Parathyroid adenoma (tissue), 2 donors: ENCODE measurements around the gene AUTS2.

Experiments
- H2AFZ ChIP-seq: fragments of 300-600 bp; sonication (generic); one replicate; pipeline ENCODE4 v1.7.0; 2017; ENCODE audit warnings: antibody characterized with exemption, mild to moderate bottlenecking
- H3K27ac ChIP-seq: fragments of 300-600 bp; sonication (generic); one replicate; pipeline ENCODE4 v1.7.0; 2017
- H3K27me3 ChIP-seq: fragments of 300-600 bp; sonication (generic); one replicate; pipeline ENCODE4 v1.7.0; 2017; ENCODE audit warnings: low read length; ENCODE audit not compliant: control insufficient read depth, insufficient read depth
- H3K36me3 ChIP-seq: fragments of 300-600 bp; sonication (generic); one replicate; pipeline ENCODE4 v1.7.0; 2017; ENCODE audit warnings: low read length; ENCODE audit not compliant: control insufficient read depth, insufficient read depth
- H3K4me1 ChIP-seq: fragments of 300-600 bp; sonication (generic); one replicate; pipeline ENCODE4 v1.7.0; 2017; ENCODE audit warnings: control low read depth
- H3K4me2 ChIP-seq: fragments of 300-600 bp; sonication (generic); one replicate; pipeline ENCODE4 v1.7.0; 2017; ENCODE audit warnings: low read length
- H3K4me3 ChIP-seq: fragments of 300-600 bp; sonication (generic); one replicate; pipeline ENCODE4 v1.7.0; 2017; ENCODE audit warnings: low read depth, low read length
- H3K79me2 ChIP-seq: fragments of 300-600 bp; sonication (generic); one replicate; pipeline ENCODE4 v1.7.0; 2017; ENCODE audit warnings: control low read depth
- H3K9ac ChIP-seq: fragments of 300-600 bp; sonication (generic); one replicate; pipeline ENCODE4 v1.7.0; 2017; ENCODE audit warnings: mild to moderate bottlenecking
- H3K9me3 ChIP-seq: fragments of 300-600 bp; sonication (generic); one replicate; pipeline ENCODE4 v1.7.0; 2017; ENCODE audit warnings: low read length; ENCODE audit not compliant: control insufficient read depth
- TF ChIP-seq, protein P1 (sequence below): fragments of 300-600 bp; sonication (generic); IDR thresholded peaks from one replicate; pipeline ENCODE4 v1.7.0; 2017; ENCODE audit warnings: antibody characterized with exemption, mild to moderate bottlenecking
- donor health status: primary hyperparathyroidism.

AUTS2 gene

DNA sequence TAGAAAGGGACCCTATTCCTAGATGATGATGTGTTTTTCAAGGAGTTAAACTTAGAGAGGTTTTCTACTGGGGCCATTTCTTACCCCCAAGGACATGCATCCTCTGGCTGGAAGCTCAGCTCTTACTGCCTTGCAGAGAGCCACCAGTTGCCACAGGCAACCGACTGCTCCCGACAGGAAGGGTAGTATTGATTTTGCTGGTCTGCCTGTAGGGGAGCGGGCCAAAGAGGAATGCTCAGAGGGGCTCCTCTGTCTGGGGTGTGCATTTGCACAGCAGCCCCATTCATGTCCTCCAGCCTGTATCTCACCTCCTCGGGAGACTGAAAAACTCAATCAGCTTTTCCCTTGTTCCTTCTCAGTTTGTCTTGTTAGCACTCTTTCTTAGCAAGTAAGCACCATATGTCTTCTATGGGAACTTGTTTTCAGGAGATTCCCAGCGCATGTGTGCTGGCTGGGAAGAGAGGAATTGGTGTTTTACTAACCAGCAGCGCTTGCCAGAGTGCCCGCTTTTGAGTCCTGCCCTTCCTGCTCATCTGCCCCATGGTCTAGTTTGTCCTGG is 794.7 kb downstream of the AUTS2 start:
- TF ChIP-seq, protein P1, sequence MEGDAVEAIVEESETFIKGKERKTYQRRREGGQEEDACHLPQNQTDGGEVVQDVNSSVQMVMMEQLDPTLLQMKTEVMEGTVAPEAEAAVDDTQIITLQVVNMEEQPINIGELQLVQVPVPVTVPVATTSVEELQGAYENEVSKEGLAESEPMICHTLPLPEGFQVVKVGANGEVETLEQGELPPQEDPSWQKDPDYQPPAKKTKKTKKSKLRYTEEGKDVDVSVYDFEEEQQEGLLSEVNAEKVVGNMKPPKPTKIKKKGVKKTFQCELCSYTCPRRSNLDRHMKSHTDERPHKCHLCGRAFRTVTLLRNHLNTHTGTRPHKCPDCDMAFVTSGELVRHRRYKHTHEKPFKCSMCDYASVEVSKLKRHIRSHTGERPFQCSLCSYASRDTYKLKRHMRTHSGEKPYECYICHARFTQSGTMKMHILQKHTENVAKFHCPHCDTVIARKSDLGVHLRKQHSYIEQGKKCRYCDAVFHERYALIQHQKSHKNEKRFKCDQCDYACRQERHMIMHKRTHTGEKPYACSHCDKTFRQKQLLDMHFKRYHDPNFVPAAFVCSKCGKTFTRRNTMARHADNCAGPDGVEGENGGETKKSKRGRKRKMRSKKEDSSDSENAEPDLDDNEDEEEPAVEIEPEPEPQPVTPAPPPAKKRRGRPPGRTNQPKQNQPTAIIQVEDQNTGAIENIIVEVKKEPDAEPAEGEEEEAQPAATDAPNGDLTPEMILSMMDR = no peak
- no peaks in the 10 kb centered on the region for H3K9me3 ChIP-seq
- no peaks in the 10 kb centered on the region for H3K79me2 ChIP-seq
- H3K4me2 ChIP-seq = no peak overlapping the region
- no peak overlapping the region for H3K9ac ChIP-seq
- no peak overlapping the region for H2AFZ ChIP-seq
- H3K4me3 ChIP-seq = no peak overlapping the region
- no peak overlapping the region for H3K27ac ChIP-seq
- H3K36me3 ChIP-seq = no peaks in the 10 kb centered on the region
- H3K27me3 ChIP-seq = no peaks in the 10 kb centered on the region
- no peaks in the 10 kb centered on the region for H3K4me1 ChIP-seq

DNA sequence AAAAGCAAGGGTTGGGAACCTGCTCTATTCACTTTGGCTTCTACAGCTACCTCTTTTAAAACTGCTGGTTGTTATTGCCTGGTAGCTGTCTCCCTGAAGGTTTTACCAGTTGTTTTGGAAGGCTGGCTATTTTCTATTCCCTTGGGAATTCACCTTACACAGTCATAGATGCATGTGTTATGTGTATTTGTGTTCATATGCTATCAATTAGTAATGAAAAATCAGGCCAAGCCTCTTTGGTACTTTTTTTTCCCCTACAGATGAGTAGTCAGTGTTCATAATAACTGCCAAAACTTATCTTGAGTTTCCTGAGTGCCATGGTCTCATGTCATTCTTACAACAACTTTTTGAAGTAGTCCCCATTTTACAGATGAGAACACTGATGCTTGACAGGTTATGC is 795.7 kb downstream of the AUTS2 start:
- Histone ChIP-seq H3K4me1 (no peaks in the 10 kb centered on the region), H3K27ac (no peak overlapping the region), H3K27me3 (no peaks in the 10 kb centered on the region), H2AFZ (no peak overlapping the region), H3K4me2 (no peak overlapping the region), H3K9ac (no peak overlapping the region), H3K9me3 (no peaks in the 10 kb centered on the region), H3K79me2 (no peaks in the 10 kb centered on the region), H3K4me3 (no peak overlapping the region), H3K36me3 (no peaks in the 10 kb centered on the region)
- TF ChIP-seq, protein P1 = no peak

- Histone ChIP-seq H3K79me2 (no peaks in the 10 kb centered on the region), H3K9ac (no peak overlapping the region), H3K27ac (no peak overlapping the region), H3K36me3 (no peaks in the 10 kb centered on the region), H3K27me3 (no peaks in the 10 kb centered on the region), H3K9me3 (no peaks in the 10 kb centered on the region), H3K4me1 (no peaks in the 10 kb centered on the region), H2AFZ (no peak overlapping the region), H3K4me3 (no peak overlapping the region), H3K4me2 (no peak overlapping the region)
- TF ChIP-seq, protein P1 = no peak
These were observed 802.6 kb downstream of the AUTS2 start for GRCh38 chr7:70400829-70401380.

- Histone ChIP-seq H3K9me3 (no peaks in the 10 kb centered on the region), H3K27ac (no peak overlapping the region), H3K79me2 (no peaks in the 10 kb centered on the region), H3K27me3 (no peaks in the 10 kb centered on the region), H2AFZ (no peak overlapping the region), H3K4me3 (no peak overlapping the region), H3K9ac (no peak overlapping the region), H3K4me2 (no peak overlapping the region), H3K36me3 (no peaks in the 10 kb centered on the region), H3K4me1 (no peaks in the 10 kb centered on the region)
- TF ChIP-seq, protein P1 = no peak
These were observed 803.8 kb downstream of the AUTS2 start for GRCh38 chr7:70402069-70402468.

DNA sequence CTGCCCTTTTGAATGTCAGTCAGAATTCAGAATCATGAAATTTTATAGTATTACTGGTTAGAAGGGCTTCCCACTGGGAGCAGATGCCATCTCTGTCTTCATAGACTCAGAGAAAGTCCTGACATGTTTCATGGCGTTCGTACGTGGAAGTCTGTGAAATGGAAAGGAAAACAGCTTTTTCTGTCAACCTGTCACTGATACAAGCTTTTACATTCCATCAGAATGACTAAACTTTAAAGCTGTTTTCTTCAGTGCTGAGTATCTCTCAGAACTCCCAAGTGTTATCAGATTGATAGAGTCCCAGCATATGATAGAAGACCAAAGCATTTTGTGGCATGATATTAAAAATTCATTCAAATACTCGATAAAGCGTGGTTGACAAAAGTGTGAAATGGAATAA is 807.0 kb downstream of the AUTS2 start:
- no peak overlapping the region for H3K9ac ChIP-seq
- no peaks in the 10 kb centered on the region for H3K4me1 ChIP-seq
- H3K79me2 ChIP-seq = no peaks in the 10 kb centered on the region
- H3K36me3 ChIP-seq = no peaks in the 10 kb centered on the region
- H3K27ac ChIP-seq = no peak overlapping the region
- H3K4me2 ChIP-seq = no peak overlapping the region
- H3K9me3 ChIP-seq = no peaks in the 10 kb centered on the region
- no peak overlapping the region for H3K4me3 ChIP-seq
- H3K27me3 ChIP-seq = no peaks in the 10 kb centered on the region
- TF ChIP-seq, protein P1 = no peak
- H2AFZ ChIP-seq = no peak overlapping the region
